Measurements from ENCODE around the gene CHDH.

CHDH gene

GRCh38 chr3:53819163-53819868 lies 26.9 kb downstream of the CHDH start:
- Histone ChIP-seq H3K4me1 (ENCODE audit: control insufficient read depth, insufficient read depth, low read length) (no peaks in the 10 kb centered on the region), H3K27ac (ENCODE audit: low read depth, low read length) (no peak overlapping the region), H3K9ac (ENCODE audit: low read length) (no peak overlapping the region), H3K4me3 (ENCODE audit: low read length) (no peak overlapping the region), H3K36me3 (ENCODE audit: control insufficient read depth, insufficient read depth, low read length) (no peaks in the 10 kb centered on the region), H3K27me3 (ENCODE audit: control insufficient read depth, insufficient read depth, low read length) (no peaks in the 10 kb centered on the region)

GRCh38 chr3:53818221-53819162 lies 27.7 kb downstream of the CHDH start:
- Histone ChIP-seq H3K4me3 (ENCODE audit: low read length) (no peak overlapping the region), H3K27ac (ENCODE audit: low read depth, low read length) (no peak overlapping the region), H3K4me1 (ENCODE audit: control insufficient read depth, insufficient read depth, low read length) (no peaks in the 10 kb centered on the region), H3K36me3 (ENCODE audit: control insufficient read depth, insufficient read depth, low read length) (no peaks in the 10 kb centered on the region), H3K27me3 (ENCODE audit: control insufficient read depth, insufficient read depth, low read length) (no peaks in the 10 kb centered on the region), H3K9ac (ENCODE audit: low read length) (no peak overlapping the region)

GRCh38 chr3:53817809-53818208 lies 28.4 kb downstream of the CHDH start:
- no peak overlapping the region for H3K27ac ChIP-seq (ENCODE audit: low read depth, low read length)
- H3K4me1 ChIP-seq (ENCODE audit: control insufficient read depth, insufficient read depth, low read length), result no peaks in the 10 kb centered on the region
- H3K9ac ChIP-seq (ENCODE audit: low read length), result no peak overlapping the region
- H3K4me3 ChIP-seq (ENCODE audit: low read length), result no peak overlapping the region
- no peaks in the 10 kb centered on the region for H3K27me3 ChIP-seq (ENCODE audit: control insufficient read depth, insufficient read depth, low read length)
- H3K36me3 ChIP-seq (ENCODE audit: control insufficient read depth, insufficient read depth, low read length), result no peaks in the 10 kb centered on the region

GRCh38 chr3:53817211-53817610 lies 29.0 kb downstream of the CHDH start:
- Histone ChIP-seq H3K27ac (ENCODE audit: low read depth, low read length) (no peak overlapping the region), H3K36me3 (ENCODE audit: control insufficient read depth, insufficient read depth, low read length) (no peaks in the 10 kb centered on the region), H3K9ac (ENCODE audit: low read length) (no peak overlapping the region), H3K4me1 (ENCODE audit: control insufficient read depth, insufficient read depth, low read length) (no peaks in the 10 kb centered on the region), H3K4me3 (ENCODE audit: low read length) (no peak overlapping the region), H3K27me3 (ENCODE audit: control insufficient read depth, insufficient read depth, low read length) (no peaks in the 10 kb centered on the region)

- no peak overlapping the region for H3K9ac ChIP-seq (ENCODE audit: low read length)
- no peak overlapping the region for H3K27ac ChIP-seq (ENCODE audit: low read depth, low read length)
- H3K36me3 ChIP-seq (ENCODE audit: control insufficient read depth, insufficient read depth, low read length), result no peaks in the 10 kb centered on the region
- H3K4me3 ChIP-seq (ENCODE audit: low read length), result no peak overlapping the region
- no peaks in the 10 kb centered on the region for H3K4me1 ChIP-seq (ENCODE audit: control insufficient read depth, insufficient read depth, low read length)
- no peaks in the 10 kb centered on the region for H3K27me3 ChIP-seq (ENCODE audit: control insufficient read depth, insufficient read depth, low read length)
Measured at GRCh38 chr3:53816425-53816824, 29.8 kb downstream of the CHDH start.

GRCh38 chr3:53815651-53816050 lies 30.6 kb downstream of the CHDH start:
- no peaks in the 10 kb centered on the region for H3K27me3 ChIP-seq (ENCODE audit: control insufficient read depth, insufficient read depth, low read length)
- H3K4me3 ChIP-seq (ENCODE audit: low read length), result no peak overlapping the region
- H3K9ac ChIP-seq (ENCODE audit: low read length), result no peak overlapping the region
- H3K36me3 ChIP-seq (ENCODE audit: control insufficient read depth, insufficient read depth, low read length), result no peaks in the 10 kb centered on the region
- no peak overlapping the region for H3K27ac ChIP-seq (ENCODE audit: low read depth, low read length)
- no peaks in the 10 kb centered on the region for H3K4me1 ChIP-seq (ENCODE audit: control insufficient read depth, insufficient read depth, low read length)

- H3K27ac ChIP-seq (ENCODE audit: low read depth, low read length), result no peak overlapping the region
- H3K9ac ChIP-seq (ENCODE audit: low read length), result no peak overlapping the region
- no peaks in the 10 kb centered on the region for H3K27me3 ChIP-seq (ENCODE audit: control insufficient read depth, insufficient read depth, low read length)
- no peaks in the 10 kb centered on the region for H3K36me3 ChIP-seq (ENCODE audit: control insufficient read depth, insufficient read depth, low read length)
- H3K4me3 ChIP-seq (ENCODE audit: low read length), result no peak overlapping the region
- H3K4me1 ChIP-seq (ENCODE audit: control insufficient read depth, insufficient read depth, low read length), result no peaks in the 10 kb centered on the region
Measured at GRCh38 chr3:53815067-53815466, 31.2 kb downstream of the CHDH start.

- Histone ChIP-seq H3K36me3 (ENCODE audit: control insufficient read depth, insufficient read depth, low read length) (no peaks in the 10 kb centered on the region), H3K4me1 (ENCODE audit: control insufficient read depth, insufficient read depth, low read length) (no peaks in the 10 kb centered on the region), H3K4me3 (ENCODE audit: low read length) (no peak overlapping the region), H3K27ac (ENCODE audit: low read depth, low read length) (no peak overlapping the region), H3K27me3 (ENCODE audit: control insufficient read depth, insufficient read depth, low read length) (no peaks in the 10 kb centered on the region), H3K9ac (ENCODE audit: low read length) (no peak overlapping the region)
Measured at GRCh38 chr3:53813876-53814275, 32.3 kb downstream of the CHDH start.

- H3K27ac ChIP-seq (ENCODE audit: low read depth, low read length), result no peak overlapping the region
Measured at GRCh38 chr3:53813229-53813628, 33.0 kb downstream of the CHDH start.

GRCh38 chr3:53812434-53812833 lies 33.8 kb downstream of the CHDH start:
- Histone ChIP-seq H3K4me1 (ENCODE audit: control insufficient read depth, insufficient read depth, low read length) (no peaks in the 10 kb centered on the region), H3K27ac (ENCODE audit: low read depth, low read length) (no peak overlapping the region), H3K9ac (ENCODE audit: low read length) (no peak overlapping the region), H3K4me3 (ENCODE audit: low read length) (no peak overlapping the region), H3K27me3 (ENCODE audit: control insufficient read depth, insufficient read depth, low read length) (no peaks in the 10 kb centered on the region), H3K36me3 (ENCODE audit: control insufficient read depth, insufficient read depth, low read length) (no peaks in the 10 kb centered on the region)

More at GRCh38 chr3:53813229-53813628, 33.0 kb downstream of the CHDH start:
- Histone ChIP-seq H3K9ac (ENCODE audit: low read length) (no peak overlapping the region), H3K4me3 (ENCODE audit: low read length) (no peak overlapping the region), H3K4me1 (ENCODE audit: control insufficient read depth, insufficient read depth, low read length) (no peaks in the 10 kb centered on the region), H3K27me3 (ENCODE audit: control insufficient read depth, insufficient read depth, low read length) (no peaks in the 10 kb centered on the region), H3K36me3 (ENCODE audit: control insufficient read depth, insufficient read depth, low read length) (no peaks in the 10 kb centered on the region)

- Histone ChIP-seq H3K4me3 (ENCODE audit: low read length) (no peak overlapping the region), H3K4me1 (ENCODE audit: control insufficient read depth, insufficient read depth, low read length) (no peaks in the 10 kb centered on the region), H3K36me3 (ENCODE audit: control insufficient read depth, insufficient read depth, low read length) (no peaks in the 10 kb centered on the region), H3K9ac (ENCODE audit: low read length) (no peak overlapping the region), H3K27me3 (ENCODE audit: control insufficient read depth, insufficient read depth, low read length) (no peaks in the 10 kb centered on the region), H3K27ac (ENCODE audit: low read depth, low read length) (no peak overlapping the region)
Measured at GRCh38 chr3:53811143-53811927, 34.9 kb downstream of the CHDH start.

GRCh38 chr3:53809764-53810400 lies 36.3 kb downstream of the CHDH start:
- Histone ChIP-seq H3K27ac (ENCODE audit: low read depth, low read length) (no peak overlapping the region), H3K9ac (ENCODE audit: low read length) (no peak overlapping the region)

More at GRCh38 chr3:53809764-53810400, 36.3 kb downstream of the CHDH start:
- no peaks in the 10 kb centered on the region for H3K4me1 ChIP-seq (ENCODE audit: control insufficient read depth, insufficient read depth, low read length)
- H3K27me3 ChIP-seq (ENCODE audit: control insufficient read depth, insufficient read depth, low read length), result peaks cover 2% of the 10 kb centered on the region
- H3K4me3 ChIP-seq (ENCODE audit: low read length), result no peak overlapping the region
- no peaks in the 10 kb centered on the region for H3K36me3 ChIP-seq (ENCODE audit: control insufficient read depth, insufficient read depth, low read length)

All from rectal smooth muscle tissue (tissue), 1 donor.